ENCODE measurements around the gene LYRM1. TPM values are rescaled to one million over a fixed set of nuclear protein-coding genes. Genes with fewer than 3 reads are reported as not detected.

LYRM1 gene
- total and polyA plus RNA-seq, 2 experiments from 2014 or later = 18.7 to 24.8 TPM

GRCh38 chr16:20867585-20867984, 33.0 kb upstream of the LYRM1 start (continued):
- TF ChIP-seq CTCF (conservative IDR thresholded peaks at IDR 0.05; ENCODE audit: low read depth in 2 of 2) = no peak
- TF ChIP-seq CREB1 (CRISPR knock-in tag; IDR thresholded peaks at IDR 0.05; ENCODE audit: low read depth) = no peak
- TF ChIP-seq JUNB (IDR thresholded peaks at IDR 0.05; ENCODE audit: unreplicated experiment) = no peak

GRCh38 chr16:20868890-20869289, 31.7 kb upstream of the LYRM1 start:
- DNase-seq (ENCODE audit: low spot score) = no peak
- no peaks in the 10 kb centered on the region for H3K27me3 ChIP-seq (ENCODE audit: insufficient read depth)
- H3F3A ChIP-seq (replicated peaks; ENCODE audit: low read depth) = no peaks in the 10 kb centered on the region
- peak; percentile 50 for ATAC-seq
- no peak overlapping the region for H3K4me3 ChIP-seq
- H3K27ac ChIP-seq (ENCODE audit: low read depth) = peak overlapping the region; percentile 57; the same call in 1 of the 2 replicates
- no peak overlapping the region for H2AFZ ChIP-seq
- Mint-ChIP-seq H3K9me3 (no peaks in the 10 kb centered on the region), H3K4me1 (peaks cover 35% of the 10 kb centered on the region), H3K27me3 (ENCODE audit: insufficient read depth, low read depth, poor library complexity) (peaks cover 3% of the 10 kb centered on the region), H3K27ac (no peak overlapping the region), H3K4me3 (no peak overlapping the region), H3K36me3 (ENCODE audit: low read depth) (peaks cover 12% of the 10 kb centered on the region)
- H4K20me1 ChIP-seq (replicated peaks; ENCODE audit: insufficient read depth) = peaks cover 12% of the 10 kb centered on the region
- no peak overlapping the region for H3K4me2 ChIP-seq
- no peaks in the 10 kb centered on the region for H3K36me3 ChIP-seq (ENCODE audit: insufficient read depth)
- H3K9me2 ChIP-seq (ENCODE audit: insufficient read depth) = no peaks in the 10 kb centered on the region; the same call in 1 of the 2 replicates
- peaks cover 95% of the 10 kb centered on the region for H3K79me2 ChIP-seq (replicated peaks; ENCODE audit: insufficient read depth)
- peaks cover 9% of the 10 kb centered on the region for H3K4me1 ChIP-seq (ENCODE audit: insufficient read depth)
- TF ChIP-seq JUNB (IDR thresholded peaks at IDR 0.05; ENCODE audit: unreplicated experiment) (no peak), STAT1 (IDR thresholded peaks at IDR 0.05; ENCODE audit: unreplicated experiment) (no peak), CREB1 (CRISPR knock-in tag; IDR thresholded peaks at IDR 0.05; ENCODE audit: low read depth) (no peak), POLR2AphosphoS5 (IDR thresholded peaks at IDR 0.05; ENCODE audit: low read depth) (no peak), ZNF331 (CRISPR knock-in tag; IDR thresholded peaks at IDR 0.05; ENCODE audit: low read depth) (no peak), ZNF114 (CRISPR knock-in tag; IDR thresholded peaks at IDR 0.05) (no peak), EZH2 (IDR thresholded peaks at IDR 0.05; ENCODE audit: low read depth, unreplicated experiment) (no peak), NANOG (IDR thresholded peaks at IDR 0.05; ENCODE audit: borderline replicate concordance) (no peak), ETS1 (IDR thresholded peaks at IDR 0.05) (no peak), EZH2phosphoT487 (IDR thresholded peaks at IDR 0.05; ENCODE audit: unreplicated experiment) (no peak)
- TF ChIP-seq, protein P1, sequence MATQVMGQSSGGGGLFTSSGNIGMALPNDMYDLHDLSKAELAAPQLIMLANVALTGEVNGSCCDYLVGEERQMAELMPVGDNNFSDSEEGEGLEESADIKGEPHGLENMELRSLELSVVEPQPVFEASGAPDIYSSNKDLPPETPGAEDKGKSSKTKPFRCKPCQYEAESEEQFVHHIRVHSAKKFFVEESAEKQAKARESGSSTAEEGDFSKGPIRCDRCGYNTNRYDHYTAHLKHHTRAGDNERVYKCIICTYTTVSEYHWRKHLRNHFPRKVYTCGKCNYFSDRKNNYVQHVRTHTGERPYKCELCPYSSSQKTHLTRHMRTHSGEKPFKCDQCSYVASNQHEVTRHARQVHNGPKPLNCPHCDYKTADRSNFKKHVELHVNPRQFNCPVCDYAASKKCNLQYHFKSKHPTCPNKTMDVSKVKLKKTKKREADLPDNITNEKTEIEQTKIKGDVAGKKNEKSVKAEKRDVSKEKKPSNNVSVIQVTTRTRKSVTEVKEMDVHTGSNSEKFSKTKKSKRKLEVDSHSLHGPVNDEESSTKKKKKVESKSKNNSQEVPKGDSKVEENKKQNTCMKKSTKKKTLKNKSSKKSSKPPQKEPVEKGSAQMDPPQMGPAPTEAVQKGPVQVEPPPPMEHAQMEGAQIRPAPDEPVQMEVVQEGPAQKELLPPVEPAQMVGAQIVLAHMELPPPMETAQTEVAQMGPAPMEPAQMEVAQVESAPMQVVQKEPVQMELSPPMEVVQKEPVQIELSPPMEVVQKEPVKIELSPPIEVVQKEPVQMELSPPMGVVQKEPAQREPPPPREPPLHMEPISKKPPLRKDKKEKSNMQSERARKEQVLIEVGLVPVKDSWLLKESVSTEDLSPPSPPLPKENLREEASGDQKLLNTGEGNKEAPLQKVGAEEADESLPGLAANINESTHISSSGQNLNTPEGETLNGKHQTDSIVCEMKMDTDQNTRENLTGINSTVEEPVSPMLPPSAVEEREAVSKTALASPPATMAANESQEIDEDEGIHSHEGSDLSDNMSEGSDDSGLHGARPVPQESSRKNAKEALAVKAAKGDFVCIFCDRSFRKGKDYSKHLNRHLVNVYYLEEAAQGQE (IDR thresholded peaks at IDR 0.05; ENCODE audit: unreplicated experiment) = no peak
- TF ChIP-seq, protein P2, sequence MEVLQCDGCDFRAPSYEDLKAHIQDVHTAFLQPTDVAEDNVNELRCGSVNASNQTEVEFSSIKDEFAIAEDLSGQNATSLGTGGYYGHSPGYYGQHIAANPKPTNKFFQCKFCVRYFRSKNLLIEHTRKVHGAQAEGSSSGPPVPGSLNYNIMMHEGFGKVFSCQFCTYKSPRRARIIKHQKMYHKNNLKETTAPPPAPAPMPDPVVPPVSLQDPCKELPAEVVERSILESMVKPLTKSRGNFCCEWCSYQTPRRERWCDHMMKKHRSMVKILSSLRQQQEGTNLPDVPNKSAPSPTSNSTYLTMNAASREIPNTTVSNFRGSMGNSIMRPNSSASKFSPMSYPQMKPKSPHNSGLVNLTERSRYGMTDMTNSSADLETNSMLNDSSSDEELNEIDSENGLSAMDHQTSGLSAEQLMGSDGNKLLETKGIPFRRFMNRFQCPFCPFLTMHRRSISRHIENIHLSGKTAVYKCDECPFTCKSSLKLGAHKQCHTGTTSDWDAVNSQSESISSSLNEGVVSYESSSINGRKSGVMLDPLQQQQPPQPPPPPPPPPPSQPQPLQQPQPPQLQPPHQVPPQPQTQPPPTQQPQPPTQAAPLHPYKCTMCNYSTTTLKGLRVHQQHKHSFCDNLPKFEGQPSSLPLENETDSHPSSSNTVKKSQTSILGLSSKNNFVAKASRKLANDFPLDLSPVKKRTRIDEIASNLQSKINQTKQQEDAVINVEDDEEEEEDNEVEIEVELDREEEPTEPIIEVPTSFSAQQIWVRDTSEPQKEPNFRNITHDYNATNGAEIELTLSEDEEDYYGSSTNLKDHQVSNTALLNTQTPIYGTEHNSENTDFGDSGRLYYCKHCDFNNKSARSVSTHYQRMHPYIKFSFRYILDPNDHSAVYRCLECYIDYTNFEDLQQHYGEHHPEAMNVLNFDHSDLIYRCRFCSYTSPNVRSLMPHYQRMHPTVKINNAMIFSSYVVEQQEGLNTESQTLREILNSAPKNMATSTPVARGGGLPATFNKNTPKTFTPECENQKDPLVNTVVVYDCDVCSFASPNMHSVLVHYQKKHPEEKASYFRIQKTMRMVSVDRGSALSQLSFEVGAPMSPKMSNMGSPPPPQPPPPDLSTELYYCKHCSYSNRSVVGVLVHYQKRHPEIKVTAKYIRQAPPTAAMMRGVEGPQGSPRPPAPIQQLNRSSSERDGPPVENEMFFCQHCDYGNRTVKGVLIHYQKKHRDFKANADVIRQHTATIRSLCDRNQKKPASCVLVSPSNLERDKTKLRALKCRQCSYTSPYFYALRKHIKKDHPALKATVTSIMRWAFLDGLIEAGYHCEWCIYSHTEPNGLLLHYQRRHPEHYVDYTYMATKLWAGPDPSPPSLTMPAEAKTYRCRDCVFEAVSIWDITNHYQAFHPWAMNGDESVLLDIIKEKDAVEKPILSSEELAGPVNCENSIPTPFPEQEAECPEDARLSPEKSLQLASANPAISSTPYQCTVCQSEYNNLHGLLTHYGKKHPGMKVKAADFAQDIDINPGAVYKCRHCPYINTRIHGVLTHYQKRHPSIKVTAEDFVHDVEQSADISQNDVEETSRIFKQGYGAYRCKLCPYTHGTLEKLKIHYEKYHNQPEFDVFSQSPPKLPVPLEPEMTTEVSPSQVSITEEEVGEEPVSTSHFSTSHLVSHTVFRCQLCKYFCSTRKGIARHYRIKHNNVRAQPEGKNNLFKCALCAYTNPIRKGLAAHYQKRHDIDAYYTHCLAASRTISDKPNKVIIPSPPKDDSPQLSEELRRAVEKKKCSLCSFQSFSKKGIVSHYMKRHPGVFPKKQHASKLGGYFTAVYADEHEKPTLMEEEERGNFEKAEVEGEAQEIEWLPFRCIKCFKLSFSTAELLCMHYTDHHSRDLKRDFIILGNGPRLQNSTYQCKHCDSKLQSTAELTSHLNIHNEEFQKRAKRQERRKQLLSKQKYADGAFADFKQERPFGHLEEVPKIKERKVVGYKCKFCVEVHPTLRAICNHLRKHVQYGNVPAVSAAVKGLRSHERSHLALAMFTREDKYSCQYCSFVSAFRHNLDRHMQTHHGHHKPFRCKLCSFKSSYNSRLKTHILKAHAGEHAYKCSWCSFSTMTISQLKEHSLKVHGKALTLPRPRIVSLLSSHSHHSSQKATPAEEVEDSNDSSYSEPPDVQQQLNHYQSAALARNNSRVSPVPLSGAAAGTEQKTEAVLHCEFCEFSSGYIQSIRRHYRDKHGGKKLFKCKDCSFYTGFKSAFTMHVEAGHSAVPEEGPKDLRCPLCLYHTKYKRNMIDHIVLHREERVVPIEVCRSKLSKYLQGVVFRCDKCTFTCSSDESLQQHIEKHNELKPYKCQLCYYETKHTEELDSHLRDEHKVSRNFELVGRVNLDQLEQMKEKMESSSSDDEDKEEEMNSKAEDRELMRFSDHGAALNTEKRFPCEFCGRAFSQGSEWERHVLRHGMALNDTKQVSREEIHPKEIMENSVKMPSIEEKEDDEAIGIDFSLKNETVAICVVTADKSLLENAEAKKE (CRISPR knock-in tag; IDR thresholded peaks at IDR 0.05) = no peak
